HCT116 (cell line): ENCODE data around the gene LRRC46. TPM values are rescaled to one million over a fixed set of nuclear protein-coding genes. Genes with fewer than 3 reads are reported as not detected.

Experiments
- ATAC-seq: fragments of 200-7000 bp; cut with Tn5 transposase; 2 replicates; pipeline ENCODE4 v1.9.1; 2020; ENCODE audit warnings: mild to moderate bottlenecking, moderate library complexity
- BruUV-seq: library from RNA; stranded (reverse); fragments of 400-500 nt; replicated peaks from 2 replicates; lab custom pipeline; 2021; lab: Mats Ljungman, UMichigan
- CTCF ChIA-PET: fragments of 300-600 bp; sonication (Branson Sonifier 250); formaldehyde crosslinking; loops from one replicate; lab custom pipeline; 2021; ENCODE audit warnings: antibody characterized with exemption; lab: Charles Lee
- POLR2A ChIA-PET: fragments of 300-600, 350-600 bp; sonication (Branson Sonifier 250); formaldehyde crosslinking; loops from one replicate; lab custom pipeline; 2021; ENCODE audit warnings: antibody characterized with exemption; lab: Charles Lee
- RAD21 ChIA-PET, 2 experiments: fragments of 300-600 bp; sonication (Branson Sonifier 250); formaldehyde crosslinking; loops; one replicate each; lab custom pipeline; 2023; ENCODE audit warnings: low total read pairs in 2 of 2; ENCODE audit not compliant: uncharacterized antibody in 2 of 2, unreplicated experiment in 2 of 2, low non-redundant PET in 1 of 2; lab: Charles Lee
- DNase-seq: peaks from one replicate; pipeline ENCODE4 v3.0.0-alpha.2; 2010; ENCODE audit warnings: low read depth, low spot score
- H2AFZ ChIP-seq: fragments of 200-600 bp; shearing (Covaris generic), sonication (generic); 2 replicates; pipeline ENCODE4 v1.6.1; 2017; ENCODE audit warnings: low read depth, mixed run types, mixed read lengths, antibody characterized with exemption, low read length; ENCODE audit not compliant: poor library complexity, severe bottlenecking
- H3K27ac ChIP-seq: 2 replicates; pipeline ENCODE4 v1.5.1; 2012; ENCODE audit warnings: low read depth, low read length
- H3K27me3 ChIP-seq: fragments of 200-600 bp; sonication (generic); 2 replicates; pipeline ENCODE4 v1.6.1; 2016; ENCODE audit warnings: mixed run types, low read length, mixed read lengths; ENCODE audit not compliant: insufficient read depth
- H3K36me3 ChIP-seq, 2 experiments: fragments of 200-500 bp in 1 of 2; fragments of 200-600 bp in 1 of 2; sonication (Bioruptor generic) in 1 of 2; sonication (generic) in 1 of 2; 2 replicates each; pipeline versions ENCODE4 v1.5.1 to v1.6.1; 2014 to 2016; ENCODE audit warnings: low read length in 2 of 2, inconsistent platforms in 1 of 2, mixed read lengths in 1 of 2, mixed run types in 1 of 2; ENCODE audit not compliant: insufficient read depth in 2 of 2, control insufficient read depth in 1 of 2
- H3K4me1 ChIP-seq, 2 experiments: fragments of 200-600 bp in 1 of 2; sonication (generic) in 1 of 2; 2 replicates each; pipeline versions ENCODE4 v1.5.1 to v1.6.1; 2012 to 2017; ENCODE audit warnings: low read length in 2 of 2, inconsistent platforms in 1 of 2, mild to moderate bottlenecking in 1 of 2, mixed read lengths in 1 of 2, mixed run types in 1 of 2, moderate library complexity in 1 of 2; ENCODE audit not compliant: insufficient read depth in 2 of 2, control insufficient read depth in 1 of 2
- H3K4me2 ChIP-seq: fragments of 200-600 bp; sonication (generic); 2 replicates; pipeline ENCODE4 v1.6.1; 2017; ENCODE audit warnings: mixed run types, low read length, mixed read lengths
- H3K4me3 ChIP-seq, 2 experiments: fragments of 200-600 bp in 1 of 2; sonication (generic) in 1 of 2; replicated peaks in 1 of 2; 2 replicates each; pipeline ENCODE4 v1.5.1; 2011 to 2016; ENCODE audit warnings: low read length in 2 of 2, control low read depth in 1 of 2, low read depth in 1 of 2, mild to moderate bottlenecking in 1 of 2, mixed read lengths in 1 of 2, mixed run types in 1 of 2
- H3K79me2 ChIP-seq: fragments of 200-600 bp; sonication (generic); 2 replicates; pipeline ENCODE4 v1.6.1; 2017; ENCODE audit warnings: mild to moderate bottlenecking, mixed run types, low read length, moderate library complexity, mixed read lengths; ENCODE audit not compliant: insufficient read depth
- H3K9ac ChIP-seq: fragments of 200-600 bp; sonication (generic); 2 replicates; pipeline ENCODE4 v1.6.1; 2016; ENCODE audit warnings: low read length, mixed read lengths
- H3K9me2 ChIP-seq: fragments of 200-600 bp; sonication (generic), shearing (Covaris generic); 2 replicates; pipeline ENCODE4 v1.6.1; 2017; ENCODE audit warnings: mixed run types, mild to moderate bottlenecking, moderate library complexity; ENCODE audit not compliant: insufficient read depth
- H3K9me3 ChIP-seq, 2 experiments: fragments of 200-500 bp in 1 of 2; fragments of 200-600 bp in 1 of 2; sonication (Bioruptor generic) in 1 of 2; sonication (generic) in 1 of 2; 2 replicates each; pipeline ENCODE4 v1.6.1; 2014 to 2017; ENCODE audit warnings: low read length in 2 of 2, mixed read lengths in 2 of 2, inconsistent platforms in 1 of 2, low read depth in 1 of 2, mild to moderate bottlenecking in 1 of 2, mixed run types in 1 of 2, moderate library complexity in 1 of 2; ENCODE audit not compliant: control insufficient read depth in 1 of 2, insufficient read depth in 1 of 2
- H4K20me1 ChIP-seq: fragments of 200-600 bp; sonication (generic), shearing (Covaris generic); 2 replicates; pipeline ENCODE4 v1.6.1; 2017; ENCODE audit warnings: mixed run types, mild to moderate bottlenecking, moderate library complexity; ENCODE audit not compliant: insufficient read depth
- ATF3 ChIP-seq: IDR thresholded peaks from 2 replicates; pipeline ENCODE4 v1.6.1; 2012
- CBX3 ChIP-seq: IDR thresholded peaks from 2 replicates; pipeline ENCODE4 v1.6.1; 2012; ENCODE audit warnings: low read depth
- CEBPB ChIP-seq: IDR thresholded peaks from 2 replicates; pipeline ENCODE4 v1.6.1; 2012; ENCODE audit warnings: low read depth
- CTCF ChIP-seq, 3 experiments: fragments of 200-600 bp in 1 of 3; sonication (generic) in 1 of 3; IDR thresholded peaks in 2 of 3; conservative IDR thresholded peaks in 1 of 3; 2 replicates each; pipeline ENCODE4 v1.5.1; 2012 to 2017; ENCODE audit warnings: low read depth in 2 of 3, low read length in 2 of 3, antibody characterized with exemption in 1 of 3, borderline replicate concordance in 1 of 3, control low read depth in 1 of 3, mild to moderate bottlenecking in 1 of 3, mixed read lengths in 1 of 3, mixed run types in 1 of 3, moderate library complexity in 1 of 3; ENCODE audit not compliant: insufficient read depth in 1 of 3
- EGR1 ChIP-seq: IDR thresholded peaks from 2 replicates; pipeline ENCODE4 v1.6.1; 2012; ENCODE audit warnings: low read depth
- EZH2 ChIP-seq: fragments of 200-600 bp; sonication (generic); IDR thresholded peaks from 2 replicates; pipeline ENCODE4 v1.6.1; 2017; ENCODE audit warnings: antibody characterized with exemption, mixed run types
- EZH2phosphoT487 ChIP-seq: fragments of 200-600 bp; IDR thresholded peaks from 2 replicates; pipeline ENCODE4 v1.6.1; 2018; ENCODE audit warnings: antibody characterized with exemption, borderline replicate concordance
- FOSL1 ChIP-seq: IDR thresholded peaks from 2 replicates; pipeline ENCODE4 v1.6.1; 2012; ENCODE audit warnings: low read depth
- JUND ChIP-seq: IDR thresholded peaks from 2 replicates; pipeline ENCODE4 v1.6.1; 2012
- MAX ChIP-seq: IDR thresholded peaks from 2 replicates; pipeline ENCODE4 v1.6.1; 2012
- POLR2A ChIP-seq: IDR thresholded peaks from 2 replicates; pipeline ENCODE4 v1.7.0; 2011; ENCODE audit warnings: borderline replicate concordance; ENCODE audit not compliant: insufficient read depth, insufficient read length; ENCODE audit errors: extremely low read depth
- POLR2AphosphoS5 ChIP-seq: IDR thresholded peaks from 2 replicates; pipeline ENCODE4 v1.6.1; 2011; ENCODE audit warnings: mild to moderate bottlenecking, low read depth, low read length, moderate library complexity
- RAD21 ChIP-seq: IDR thresholded peaks from 2 replicates; pipeline ENCODE4 v1.6.1; 2012; ENCODE audit warnings: low read depth, mild to moderate bottlenecking
- SIN3A ChIP-seq: IDR thresholded peaks from 2 replicates; pipeline ENCODE4 v1.6.1; 2012; ENCODE audit warnings: low read depth
- SP1 ChIP-seq: IDR thresholded peaks from 2 replicates; pipeline ENCODE4 v1.6.1; 2012; ENCODE audit warnings: low read depth
- SRF ChIP-seq: IDR thresholded peaks from 2 replicates; pipeline ENCODE4 v1.6.1; 2012; ENCODE audit warnings: low read depth
- TCF7L2 ChIP-seq: IDR thresholded peaks from 2 replicates; pipeline ENCODE4 v1.7.0; 2011; ENCODE audit warnings: borderline replicate concordance, inconsistent platforms; ENCODE audit not compliant: insufficient read depth, insufficient read length; ENCODE audit errors: extremely low read depth
- ZBTB33 ChIP-seq: IDR thresholded peaks from 2 replicates; pipeline ENCODE4 v1.6.1; 2011; ENCODE audit warnings: mild to moderate bottlenecking, low read length, moderate library complexity; ENCODE audit not compliant: insufficient replicate concordance; ENCODE audit errors: extremely low read depth
- ZNF274 ChIP-seq: fragments of 200-500 bp; sonication (Bioruptor generic); IDR thresholded peaks from 2 replicates; pipeline ENCODE4 v1.6.1; 2014; ENCODE audit warnings: mild to moderate bottlenecking, low read depth, low read length, inconsistent platforms
- intact Hi-C: fragments of 100-400 bp; cut with micrococcal nuclease; formaldehyde crosslinking; loops from 2 replicates; pipeline ENCODE4 v1.10.0; 2022
- total RNA-seq: library from RNA; stranded (reverse); gene quantifications from one replicate; pipeline ENCODE4 v1.2.1, GENCODE V29; 2021; ENCODE audit not compliant: unreplicated experiment

Gene LRRC46
- total RNA-seq, 1 experiment from 2014 or later, result 0.76 TPM

GRCh38 chr17:47872651-47873161 is 41.2 kb downstream of the LRRC46 start:
- Histone ChIP-seq H3K27me3 (peaks cover 7% of the 10 kb centered on the region; the same call in 1 of the 2 replicates), H3K27ac (no peak overlapping the region), H2AFZ (no peak overlapping the region), H3K4me1 (peaks cover 6 to 26% of the 10 kb centered on the region in 2 experiments; a peak in 3 of 4 replicates), H3K4me3 (no peak overlapping the region), H3K9me3 (no peaks in the 10 kb centered on the region), H3K9me2 (no peaks in the 10 kb centered on the region), H3K9ac (no peak overlapping the region), H3K79me2 (no peaks in the 10 kb centered on the region), H3K4me2 (no peak overlapping the region), H4K20me1 (no peaks in the 10 kb centered on the region), H3K36me3 (no peaks in the 10 kb centered on the region)
- ATAC-seq (no peak), DNase-seq (no peak)
- TF ChIP-seq MAX (no peak), ZBTB33 (no peak), EZH2phosphoT487 (no peak), RAD21 (no peak), FOSL1 (no peak), CBX3 (no peak), ZNF274 (no peak), POLR2AphosphoS5 (no peak), CEBPB (no peak), EGR1 (no peak), SP1 (no peak), SIN3A (no peak), CTCF (IDR thresholded peaks at IDR 0.05 in 2 of 3, conservative IDR thresholded peaks at IDR 0.05 in 1 of 3; ENCODE audit: borderline replicate concordance in 1 of 3, insufficient read depth in 1 of 3, low read depth in 2 of 3, low read length in 2 of 3) (no peak), TCF7L2 (no peak), EZH2 (no peak), POLR2A (no peak), JUND (no peak), SRF (no peak), ATF3 (no peak)
- ChIA-PET CTCF (no interaction called here), POLR2A (no interaction called here), RAD21 (no interaction called here)
- intact Hi-C loops, result no loop called here
- no TSS peak for BruUV-seq
